HG03571 (cell line): ENCODE results near the gene MOB3C.

ENCODE experiments used
- ATAC-seq: cut with Tn5 transposase; IDR thresholded peaks from one replicate; pipeline ENCODE4 v1.9.1; 2021; ENCODE audit not compliant: unreplicated experiment

The MOB3C gene

DNA sequence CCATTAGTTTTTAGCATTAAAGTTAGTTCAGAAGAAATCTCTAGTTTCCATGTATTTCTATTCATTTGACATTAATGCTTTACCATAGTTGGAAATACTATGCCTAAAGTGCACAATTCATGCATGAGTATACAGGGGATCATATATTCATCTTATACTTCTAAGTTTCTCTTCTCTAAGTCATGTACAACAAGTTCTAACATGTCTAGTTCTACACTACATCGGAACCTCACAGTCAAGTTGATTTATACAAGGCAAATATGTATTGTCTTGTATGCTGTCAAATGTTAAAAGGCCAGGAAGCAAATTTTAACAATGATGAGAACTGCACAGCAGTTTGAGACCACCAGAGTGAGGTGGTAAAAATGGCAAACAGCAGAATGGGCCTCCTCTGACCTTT, 22.9 kb upstream of the MOB3C start:
- no peak for ATAC-seq

DNA sequence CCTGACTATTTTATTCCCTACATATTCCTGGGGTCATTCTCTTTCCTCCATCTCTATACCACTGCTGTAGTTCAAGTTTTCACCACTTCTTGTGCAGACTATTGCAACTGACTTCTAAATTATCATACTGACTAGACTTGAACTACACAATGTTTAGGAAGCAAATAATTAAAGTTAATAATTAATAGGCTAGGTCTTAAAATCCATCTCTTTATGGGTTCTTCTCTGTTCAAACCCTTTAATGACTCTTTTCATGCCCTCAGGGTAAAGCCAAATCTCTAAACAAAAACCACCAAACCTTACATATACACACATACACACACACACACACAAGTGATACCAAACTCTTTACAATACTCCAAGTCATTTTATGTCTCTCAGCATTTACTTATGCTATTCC, 22.3 kb upstream of the MOB3C start:
- no peak for ATAC-seq

DNA sequence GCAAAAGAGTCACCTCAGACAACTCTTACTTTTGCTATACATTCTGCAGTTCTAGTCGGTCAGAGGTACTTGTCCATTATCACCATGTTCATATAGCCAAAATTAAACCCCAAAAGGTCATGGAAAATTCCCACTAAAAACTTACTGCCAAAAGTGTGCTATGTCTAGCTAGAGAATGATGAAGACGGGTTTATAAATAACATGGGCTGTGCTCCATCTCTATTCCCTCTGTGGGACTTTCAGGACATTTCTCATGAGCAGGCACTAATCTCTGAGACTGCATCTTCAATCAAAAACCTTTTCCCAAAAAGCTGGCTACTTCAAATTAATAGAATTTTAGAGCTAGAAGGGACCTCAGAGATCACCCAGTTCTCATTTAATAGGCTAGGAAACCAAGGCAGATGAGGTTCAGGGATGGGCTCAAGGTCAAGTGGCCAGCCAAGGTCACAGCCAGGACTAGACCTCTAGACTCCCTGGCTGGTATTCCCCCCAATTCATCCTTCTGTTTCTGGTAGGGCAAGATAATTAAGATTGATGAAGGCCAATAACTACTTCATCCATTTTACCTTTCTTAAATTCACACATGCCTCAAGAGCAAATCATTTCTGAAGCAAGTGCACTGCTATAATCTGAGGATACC, 21.0 kb upstream of the MOB3C start:
- ATAC-seq: no peak

DNA sequence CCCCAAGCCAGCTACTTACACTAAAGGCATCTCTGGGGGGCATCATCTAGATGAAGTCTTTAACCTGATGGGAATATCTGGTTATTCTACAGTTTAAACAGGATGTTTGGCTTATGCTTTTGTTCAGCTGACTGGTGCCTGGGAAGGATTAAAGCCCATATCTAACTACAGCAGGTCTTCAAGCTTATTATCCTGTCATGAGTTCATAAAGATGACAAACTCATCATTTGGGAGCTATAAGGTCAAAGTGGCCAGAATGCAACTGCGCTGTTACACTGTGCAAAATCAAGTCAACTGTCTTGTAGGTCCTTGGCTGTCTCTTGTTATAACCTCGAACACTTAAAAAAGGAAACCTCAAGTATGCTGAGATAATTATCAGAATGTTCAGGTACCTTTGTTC, 18.6 kb upstream of the MOB3C start:
- no peak for ATAC-seq

DNA sequence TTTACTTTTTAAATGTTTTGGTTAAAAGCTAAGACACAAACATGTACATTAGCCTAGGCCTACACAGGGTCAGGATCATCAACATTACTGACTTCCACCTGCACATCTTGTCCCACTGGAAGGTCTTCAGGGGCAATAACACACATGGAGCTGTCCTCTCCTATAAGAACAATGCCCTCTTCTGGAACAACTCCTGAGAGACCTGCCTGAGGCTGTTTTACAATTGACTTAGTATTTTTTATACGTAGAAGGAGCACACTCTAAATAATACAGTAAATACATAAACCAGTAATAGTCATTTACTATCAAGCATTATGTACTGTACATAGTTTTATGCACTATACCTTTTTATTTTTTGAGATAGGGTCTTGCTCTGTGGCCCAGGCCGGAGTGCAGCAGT, 14.1 kb upstream of the MOB3C start:
- no peak for ATAC-seq

DNA sequence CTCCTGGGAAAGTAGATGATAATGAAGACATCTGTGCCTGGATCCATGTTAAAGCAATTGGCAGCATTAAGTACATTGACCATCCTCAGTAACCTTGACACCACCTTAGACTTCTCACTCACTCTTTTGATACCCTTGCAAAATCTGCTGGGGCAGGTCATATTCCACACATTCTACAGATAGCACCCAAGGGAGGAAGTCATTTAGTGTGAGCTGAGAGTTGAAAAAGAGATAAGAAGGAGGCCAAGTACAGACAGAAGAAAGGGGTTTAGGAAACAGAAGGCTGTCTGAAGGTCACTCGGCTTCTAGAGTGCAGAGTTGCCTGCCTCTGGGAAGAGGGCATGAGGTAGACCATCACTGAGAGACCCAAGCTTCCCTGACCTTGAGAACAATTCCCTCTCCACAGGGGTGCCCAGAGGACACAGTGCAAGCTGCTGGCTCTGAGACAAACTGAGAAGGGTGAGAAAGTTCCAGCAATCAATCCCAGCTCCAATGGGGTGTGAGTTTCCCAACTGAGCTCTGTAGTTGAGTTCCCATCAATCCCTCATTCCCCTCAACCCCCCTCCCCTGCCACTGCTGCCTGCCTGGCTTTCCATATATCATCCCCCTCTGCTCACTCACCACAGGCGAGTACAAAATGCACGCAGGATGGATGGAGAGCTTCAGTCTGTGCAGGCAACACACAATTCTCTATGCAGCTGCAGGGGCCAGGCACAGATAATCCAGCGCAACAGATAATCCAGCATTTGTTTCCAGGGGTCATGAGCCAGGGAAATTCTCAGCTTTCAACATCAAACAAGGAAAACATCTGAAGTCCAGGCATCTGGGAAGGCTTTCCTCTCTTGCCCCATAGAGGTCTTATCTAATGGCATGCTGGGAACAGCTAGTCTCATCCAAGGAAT, 7.4 kb upstream of the MOB3C start:
- ATAC-seq: no peak

DNA sequence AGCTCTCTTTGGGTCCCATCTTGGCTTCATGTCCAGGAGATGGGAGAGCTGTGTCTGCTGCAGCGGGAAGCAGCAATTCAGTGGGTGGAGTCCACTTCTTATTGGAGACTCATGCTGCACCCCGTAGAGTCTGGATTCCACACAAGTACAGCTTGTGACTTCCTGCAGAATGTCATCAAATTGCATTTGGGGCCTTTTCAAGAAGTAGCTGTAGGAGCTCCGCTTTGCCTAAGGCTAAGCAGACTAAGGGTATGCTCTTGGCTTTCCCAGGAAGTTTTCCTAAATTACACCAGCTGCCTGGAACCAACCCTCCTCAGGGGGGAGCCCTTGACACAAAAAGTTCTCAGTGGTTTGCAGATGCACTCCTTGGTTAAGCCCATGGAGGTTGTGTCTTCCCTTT, 5.7 kb upstream of the MOB3C start:
- ATAC-seq: no peak

DNA sequence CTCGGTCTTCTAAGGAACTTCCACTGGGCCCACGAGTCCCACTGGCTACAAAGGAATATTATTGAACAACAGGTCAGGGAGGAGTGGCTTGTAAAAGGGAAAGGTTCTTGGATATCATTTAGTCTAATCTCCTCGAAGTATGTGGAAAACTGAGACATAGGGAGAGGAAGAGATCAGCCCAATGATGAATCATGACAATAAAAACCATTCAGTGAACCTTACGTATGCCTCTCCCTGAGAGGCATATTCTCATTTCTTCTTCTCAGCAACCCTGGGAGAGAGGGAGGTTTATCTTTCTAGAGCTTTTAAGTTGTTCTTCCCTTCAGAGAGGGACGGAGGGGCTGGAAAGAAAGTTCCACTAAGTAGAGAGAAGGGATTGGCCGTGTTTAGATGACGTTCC, 5.3 kb upstream of the MOB3C start:
- ATAC-seq: no peak

DNA sequence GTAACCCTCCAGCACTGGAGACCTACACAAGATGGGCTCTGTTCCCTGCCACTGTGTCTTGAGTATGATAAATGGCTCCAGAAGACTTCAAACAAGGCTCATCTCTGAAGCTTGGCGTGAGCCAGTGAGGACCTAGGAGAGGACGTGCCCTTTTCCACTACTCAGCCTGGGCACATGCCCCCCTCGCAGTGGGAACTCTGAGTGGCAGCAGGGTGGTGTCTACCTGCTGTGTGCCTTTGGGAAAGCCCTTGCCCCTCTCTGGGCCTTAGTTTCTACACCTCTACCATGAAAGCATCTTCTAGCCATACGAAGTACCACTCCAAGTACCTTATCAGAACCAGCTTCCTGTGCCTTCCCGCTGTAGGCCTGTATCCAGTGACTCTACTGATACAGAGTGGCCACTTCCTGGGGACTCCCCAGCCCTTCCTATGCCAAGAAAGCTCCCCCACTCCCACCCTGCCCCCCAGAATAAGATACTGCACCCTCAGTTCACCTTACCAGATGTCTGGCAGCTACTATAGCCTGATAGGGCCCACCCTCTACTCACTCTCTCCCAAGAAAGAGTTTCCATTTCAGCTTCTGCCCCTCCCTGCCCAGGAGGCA, 3.1 kb upstream of the MOB3C start:
- ATAC-seq: no peak

DNA sequence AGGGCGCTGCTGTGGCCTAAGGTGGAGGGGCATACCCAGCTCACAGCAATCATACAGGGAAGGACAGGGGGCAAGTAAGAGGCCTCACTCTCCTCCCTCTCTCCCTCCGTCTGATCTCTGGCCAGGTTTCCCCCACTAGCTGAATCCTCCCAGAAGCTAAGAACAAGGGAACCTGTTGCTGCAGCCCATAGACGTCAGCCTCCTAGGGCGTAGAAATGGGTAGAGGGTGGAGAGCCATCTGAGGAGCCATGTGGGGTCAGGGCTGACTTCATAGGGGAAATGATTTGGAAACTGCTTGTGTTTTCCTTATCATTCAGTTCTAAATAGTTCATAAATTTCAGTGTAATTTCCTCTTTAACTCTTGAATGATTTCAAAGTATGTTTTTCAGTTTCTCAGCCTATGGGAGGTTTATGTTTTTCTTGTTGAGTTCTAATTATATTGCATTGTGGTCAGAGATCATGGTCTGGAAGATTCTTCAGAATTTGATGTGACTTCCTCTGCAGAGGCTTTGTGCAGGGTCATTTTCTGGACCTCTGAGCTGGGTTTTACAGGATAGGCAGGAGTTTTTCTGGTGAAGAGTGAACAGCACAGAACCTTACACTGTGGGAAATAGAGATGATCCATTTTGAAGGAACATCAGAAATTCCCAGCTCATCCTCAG, 2.3 kb upstream of the MOB3C start:
- no peak for ATAC-seq

DNA sequence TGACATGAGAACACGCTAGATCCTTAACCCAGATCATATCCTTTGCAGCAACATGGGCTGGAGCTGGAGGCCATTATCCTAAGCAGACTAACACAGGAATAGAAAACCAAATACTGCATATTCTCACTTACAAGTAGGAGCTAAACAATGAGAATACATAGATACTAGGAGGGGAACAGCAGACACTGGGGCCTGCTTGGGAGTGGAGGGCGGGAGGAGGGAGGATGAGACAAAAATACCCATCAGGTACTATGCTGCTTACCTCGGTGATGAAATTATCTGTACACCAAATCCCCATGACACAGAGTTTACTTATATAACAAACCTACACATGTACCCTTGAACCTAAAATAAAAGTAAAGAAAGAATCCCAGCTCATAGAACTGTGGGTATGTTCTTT, 1.2 kb upstream of the MOB3C start:
- no peak for ATAC-seq

DNA sequence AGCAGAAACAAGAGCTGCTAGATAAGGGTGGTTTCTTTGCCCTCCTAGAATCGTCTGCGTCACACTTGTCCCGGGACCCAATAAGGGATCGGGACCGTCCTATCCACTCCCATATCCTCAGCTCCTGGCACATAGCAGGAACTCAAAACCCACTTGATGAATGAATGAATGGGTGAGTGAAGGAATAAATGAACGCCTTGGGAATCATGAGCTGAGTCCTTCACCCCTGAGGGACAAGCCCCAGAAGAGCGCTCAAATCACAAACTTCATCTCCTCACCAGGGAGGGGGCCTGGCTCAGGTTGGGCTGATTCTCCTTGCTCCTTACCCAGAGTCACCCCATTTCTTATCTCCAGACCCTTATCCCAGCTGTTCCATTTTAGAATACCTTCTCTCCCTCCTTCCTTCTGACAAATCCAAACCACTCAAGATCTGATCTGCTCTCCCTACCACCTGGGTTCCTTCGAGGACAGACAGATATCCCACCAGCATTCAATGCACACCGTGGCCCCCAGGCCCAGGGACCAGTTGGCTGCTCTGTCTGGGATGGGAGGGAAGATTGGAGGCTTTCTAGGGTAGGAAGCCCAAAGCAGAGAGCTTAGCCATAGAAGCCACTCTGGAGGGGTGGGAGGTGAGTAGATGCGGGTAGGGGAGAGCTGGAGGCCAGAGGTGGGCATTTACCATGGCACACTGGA, 643 bp upstream of the MOB3C start:
- ATAC-seq: no peak

DNA sequence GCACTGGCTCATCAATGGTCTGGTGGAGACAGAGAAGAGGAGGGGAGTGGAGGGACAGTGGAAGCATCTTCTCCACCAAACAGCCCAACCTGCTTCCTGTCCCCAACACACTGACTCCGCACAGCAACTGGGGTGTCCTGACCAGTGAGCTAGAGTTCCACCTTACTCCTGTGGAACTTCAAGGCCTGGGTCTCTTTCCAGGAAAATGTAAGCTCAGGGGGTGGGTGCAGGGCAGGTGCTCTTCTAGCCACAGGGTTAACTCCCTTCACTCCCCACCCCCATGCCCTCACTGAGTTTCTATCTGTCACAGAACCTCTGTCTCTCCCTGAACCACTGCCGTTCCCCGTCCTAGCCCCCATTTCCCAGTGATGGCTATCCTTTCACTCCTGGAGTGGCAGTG, 876 bp downstream of the MOB3C start:
- no peak for ATAC-seq

DNA sequence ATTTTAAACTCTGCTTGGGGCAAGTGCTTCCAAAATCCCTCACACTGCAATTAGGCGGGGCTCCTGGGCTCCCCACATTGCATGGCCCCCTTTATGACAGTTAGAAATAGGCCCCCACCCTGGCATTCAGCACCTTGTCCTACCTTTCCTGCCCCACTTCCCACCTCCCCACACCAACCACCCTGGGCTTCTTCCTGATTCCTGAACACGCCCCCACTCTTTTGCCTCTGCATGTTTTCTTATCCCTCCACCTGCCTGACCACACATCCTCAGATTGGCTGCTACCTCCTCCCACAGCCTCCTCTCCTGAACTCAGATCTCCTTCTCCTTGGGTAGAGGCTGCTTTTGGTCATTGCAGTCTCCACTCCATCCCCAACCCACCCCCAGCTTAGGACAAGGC, 1.5 kb downstream of the MOB3C start:
- ATAC-seq: no peak

DNA sequence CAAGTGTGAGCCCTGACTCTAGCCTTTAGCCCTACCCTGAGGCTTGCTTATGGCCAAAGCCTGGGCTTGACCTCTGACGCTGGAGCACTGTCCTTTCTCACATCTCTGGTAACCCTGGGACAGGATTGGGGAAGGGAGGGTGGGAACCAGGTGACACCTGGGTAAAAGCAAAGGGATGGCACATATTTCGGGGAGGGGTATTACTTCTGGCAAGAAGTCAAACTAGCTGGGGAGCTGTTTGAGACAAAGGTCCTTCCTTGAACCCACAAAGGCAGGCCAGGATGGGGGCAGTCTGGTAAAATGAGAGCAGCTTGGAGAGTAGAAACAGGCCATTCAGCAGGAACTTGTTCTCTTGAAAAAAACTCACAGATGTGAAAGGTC, 2.0 kb downstream of the MOB3C start:
- no peak for ATAC-seq

DNA sequence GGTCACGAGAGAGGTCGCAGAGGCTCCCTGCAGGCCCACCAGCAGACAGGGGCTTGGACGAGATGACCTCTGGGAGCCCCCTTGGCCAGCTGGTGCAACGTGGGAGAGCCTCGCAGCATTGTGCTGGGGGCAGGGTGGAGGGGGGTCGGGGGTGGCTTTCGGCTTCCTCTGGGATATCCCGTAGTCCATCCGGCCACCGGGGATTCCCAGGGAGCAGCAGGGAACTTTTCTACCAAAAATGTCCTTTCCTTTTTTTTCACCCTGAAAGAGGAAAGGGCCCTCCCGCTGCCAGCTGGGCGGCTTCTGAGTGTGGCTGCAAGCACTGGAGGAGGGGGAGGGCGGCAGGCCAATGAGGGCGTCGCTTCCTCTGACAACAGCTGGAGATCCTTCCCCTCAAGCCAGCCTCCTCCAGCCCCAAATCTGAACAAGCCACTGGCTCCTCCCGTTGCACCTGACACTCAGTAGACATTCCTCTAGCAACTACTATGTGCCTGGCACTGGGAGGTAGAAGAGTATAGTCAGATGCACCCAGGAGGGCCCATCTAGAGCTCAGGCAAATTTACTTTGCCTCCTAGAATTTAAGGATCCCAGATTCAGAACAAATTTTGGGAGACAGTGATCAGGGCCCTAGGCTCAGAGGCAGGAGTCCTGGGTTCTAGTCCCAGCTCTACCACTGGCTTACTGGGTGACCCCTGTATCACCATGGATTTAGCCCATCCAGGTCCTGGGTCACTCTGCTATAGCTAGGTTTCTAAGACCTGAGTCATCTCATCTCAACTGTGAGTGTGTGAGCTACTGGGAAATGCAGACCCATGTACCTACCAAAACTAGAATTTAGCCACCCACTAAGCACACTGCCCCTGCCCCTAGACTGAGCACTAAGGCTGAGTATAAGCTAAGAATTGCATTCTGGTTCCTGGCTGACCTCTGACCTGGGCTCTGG, 2.7 kb downstream of the MOB3C start:
- no peak for ATAC-seq

DNA sequence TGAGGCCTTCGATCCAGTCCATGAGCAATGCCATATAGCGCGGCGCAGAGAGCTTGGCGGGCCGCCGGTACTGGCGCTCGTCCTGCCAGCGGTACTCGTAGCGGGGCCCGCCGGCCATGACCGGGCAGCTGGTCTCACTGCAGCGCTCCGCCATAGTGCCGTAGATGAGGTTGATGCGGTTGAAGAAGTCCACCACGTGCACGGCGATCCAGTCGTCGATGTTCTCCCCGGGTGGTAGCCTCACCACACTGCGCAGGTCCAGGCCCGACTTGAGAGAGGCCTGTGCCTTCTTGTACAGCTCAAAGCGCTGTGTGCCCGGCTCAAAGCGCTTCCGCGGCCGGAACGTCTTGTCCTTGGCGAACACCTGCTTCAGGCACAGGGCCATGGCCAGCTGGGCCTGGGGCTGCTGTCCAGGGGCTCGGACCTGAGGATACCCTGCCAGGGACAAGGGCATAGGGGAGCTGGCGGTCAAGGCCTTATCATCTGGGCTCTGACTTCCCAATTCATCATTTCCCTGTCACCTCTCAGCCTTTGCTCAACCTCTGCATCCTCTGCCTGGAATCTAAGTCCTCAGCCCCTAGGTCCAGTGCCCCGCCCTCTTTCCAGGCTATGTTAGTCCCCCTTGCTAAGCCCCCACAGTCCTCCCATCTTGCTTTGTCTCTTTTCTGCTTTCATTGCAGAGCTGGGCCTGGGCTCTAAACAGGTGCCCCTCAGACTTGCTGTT, 3.5 kb downstream of the MOB3C start:
- ATAC-seq: no peak

DNA sequence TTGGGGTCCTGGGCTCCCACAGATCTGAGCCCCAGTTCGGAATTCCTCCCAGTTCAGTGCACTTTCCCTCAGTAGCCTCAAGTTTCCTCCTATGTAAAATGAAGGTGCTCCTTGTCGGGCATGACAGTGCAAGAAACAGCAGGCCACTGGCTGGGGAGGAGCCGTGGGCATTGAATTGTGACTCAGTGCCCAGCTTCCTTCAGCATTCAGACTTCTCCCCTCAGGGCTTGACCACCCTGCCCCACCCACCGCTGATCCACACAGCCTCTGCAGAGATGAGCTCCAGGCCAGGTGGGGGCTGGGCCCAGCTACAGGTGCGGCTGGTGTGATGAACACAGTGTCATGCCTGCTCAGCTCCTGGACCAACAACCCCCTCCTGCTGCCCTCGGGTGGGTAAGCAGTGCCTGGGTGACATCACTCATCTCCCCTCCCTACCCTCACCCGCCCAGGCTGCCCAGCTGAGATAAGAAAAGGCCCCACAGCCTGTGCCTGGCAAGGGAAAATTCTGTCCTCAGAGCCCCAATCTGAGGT, 4.9 kb downstream of the MOB3C start:
- ATAC-seq: no peak
